COR-L47 (cell line): Measurements from ENCODE around the gene KAZN.
A peak's percentile ranks its signal among the peaks of the same experiment; 100 is the strongest.

Source experiments
- DNase-seq: peaks from one replicate; lab custom pipeline; 2025; lab: John Stamatoyannopoulos, UW

The KAZN gene

GRCh38 chr1:14590411-14591180 lies 7.9 kb upstream of the KAZN start:
- DNase-seq: no peak

- DNase-seq: no peak
Measured at GRCh38 chr1:14591600-14591999, 6.9 kb upstream of the KAZN start.

GRCh38 chr1:14592004-14592631 lies 6.4 kb upstream of the KAZN start:
- no peak for DNase-seq

GRCh38 chr1:14593302-14593701 lies 5.2 kb upstream of the KAZN start:
- no peak for DNase-seq

- DNase-seq: no peak
Measured at GRCh38 chr1:14594045-14594444, 4.4 kb upstream of the KAZN start.

GRCh38 chr1:14596591-14596990 lies 1.9 kb upstream of the KAZN start:
- DNase-seq: no peak

GRCh38 chr1:14597343-14598006 lies 1.0 kb upstream of the KAZN start:
- DNase-seq: no peak

- DNase-seq: no peak
Measured at GRCh38 chr1:14598007-14598497, 433 bp upstream of the KAZN start.

- DNase-seq: no peak
Measured at GRCh38 chr1:14599183-14599791, 802 bp downstream of the KAZN start.

GRCh38 chr1:14599800-14600199 lies 1.3 kb downstream of the KAZN start:
- no peak for DNase-seq

- no peak for DNase-seq
Measured at GRCh38 chr1:14600405-14601112, 2.1 kb downstream of the KAZN start.

- DNase-seq: no peak
Measured at GRCh38 chr1:14602136-14602535, 3.7 kb downstream of the KAZN start.

- DNase-seq: no peak
Measured at GRCh38 chr1:14603645-14604044, 5.2 kb downstream of the KAZN start.

- no peak for DNase-seq
Measured at GRCh38 chr1:14604414-14604813, 5.9 kb downstream of the KAZN start.

- DNase-seq: no peak
Measured at GRCh38 chr1:14605945-14606344, 7.5 kb downstream of the KAZN start.

GRCh38 chr1:14606632-14607031 lies 8.1 kb downstream of the KAZN start:
- peak; percentile 12 for DNase-seq

- no peak for DNase-seq
Measured at GRCh38 chr1:14607295-14607694, 8.8 kb downstream of the KAZN start.

- no peak for DNase-seq
Measured at GRCh38 chr1:14608308-14608707, 9.8 kb downstream of the KAZN start.

- DNase-seq: no peak
Measured at GRCh38 chr1:14610761-14611160, 12.3 kb downstream of the KAZN start.

- no peak for DNase-seq
Measured at GRCh38 chr1:14611792-14612191, 13.3 kb downstream of the KAZN start.

- DNase-seq: no peak
Measured at GRCh38 chr1:14612256-14612655, 13.8 kb downstream of the KAZN start.

GRCh38 chr1:14613926-14614325 lies 15.4 kb downstream of the KAZN start:
- no peak for DNase-seq
